Measurements from ENCODE around the gene ATP13A4.
"Not testable (repeated sequence)": the region's sequence is repeated elsewhere in the genome, so short reads cannot be mapped to it uniquely, and the experiment has no call there.

Gene ATP13A4

GRCh38 chr3:193560870-193561269, 6.2 kb upstream of the ATP13A4 start:
- no peak for DNase-seq (ENCODE audit: low read depth in 1 of 2, low spot score in 1 of 2)

GRCh38 chr3:193560091-193560490, 5.4 kb upstream of the ATP13A4 start:
- no peak for DNase-seq (ENCODE audit: low read depth in 1 of 2, low spot score in 1 of 2)

GRCh38 chr3:193559100-193559499, 4.4 kb upstream of the ATP13A4 start:
- no peak for DNase-seq (ENCODE audit: low read depth in 1 of 2, low spot score in 1 of 2)

- no peak for DNase-seq (ENCODE audit: low read depth in 1 of 2, low spot score in 1 of 2)
Observed at GRCh38 chr3:193556841-193557240, 2.1 kb upstream of the ATP13A4 start.

GRCh38 chr3:193553586-193553985, 1.1 kb downstream of the ATP13A4 start:
- DNase-seq (ENCODE audit: low read depth in 1 of 2, low spot score in 1 of 2), result no peak

- DNase-seq (ENCODE audit: low read depth in 1 of 2, low spot score in 1 of 2), result no peak
Observed at GRCh38 chr3:193552923-193553322, 1.8 kb downstream of the ATP13A4 start.

GRCh38 chr3:193548406-193548805, 6.3 kb downstream of the ATP13A4 start:
- no peak for DNase-seq (ENCODE audit: low read depth in 1 of 2, low spot score in 1 of 2)

- DNase-seq (ENCODE audit: low read depth in 1 of 2, low spot score in 1 of 2), result no peak
Observed at GRCh38 chr3:193546129-193546528, 8.6 kb downstream of the ATP13A4 start.

GRCh38 chr3:193545304-193545703, 9.4 kb downstream of the ATP13A4 start:
- DNase-seq (ENCODE audit: low read depth in 1 of 2, low spot score in 1 of 2), result no peak

GRCh38 chr3:193544289-193544688, 10.4 kb downstream of the ATP13A4 start:
- DNase-seq (ENCODE audit: low read depth in 1 of 2, low spot score in 1 of 2), result no peak

- DNase-seq (ENCODE audit: low read depth in 1 of 2, low spot score in 1 of 2), result no peak
Observed at GRCh38 chr3:193530231-193531165, 24.2 kb downstream of the ATP13A4 start.

- not testable (repeated sequence) for DNase-seq (ENCODE audit: low read depth in 1 of 2, low spot score in 1 of 2)
Observed at GRCh38 chr3:193526085-193526484, 28.6 kb downstream of the ATP13A4 start.

- DNase-seq (ENCODE audit: low read depth in 1 of 2, low spot score in 1 of 2), result no peak
Observed at GRCh38 chr3:193522473-193522872, 32.2 kb downstream of the ATP13A4 start.

GRCh38 chr3:193520738-193521137, 34.0 kb downstream of the ATP13A4 start:
- no peak for DNase-seq (ENCODE audit: low read depth in 1 of 2, low spot score in 1 of 2)

GRCh38 chr3:193515966-193516365, 38.7 kb downstream of the ATP13A4 start:
- DNase-seq (ENCODE audit: low read depth in 1 of 2, low spot score in 1 of 2), result no peak

GRCh38 chr3:193510154-193510553, 44.5 kb downstream of the ATP13A4 start:
- DNase-seq (ENCODE audit: low read depth in 1 of 2, low spot score in 1 of 2), result no peak

GRCh38 chr3:193509103-193509965, 45.4 kb downstream of the ATP13A4 start:
- no peak for DNase-seq (ENCODE audit: low read depth in 1 of 2, low spot score in 1 of 2)

- no peak for DNase-seq (ENCODE audit: low read depth in 1 of 2, low spot score in 1 of 2)
Observed at GRCh38 chr3:193508108-193508507, 46.6 kb downstream of the ATP13A4 start.

- DNase-seq (ENCODE audit: low read depth in 1 of 2, low spot score in 1 of 2), result no peak
Observed at GRCh38 chr3:193507566-193507965, 47.1 kb downstream of the ATP13A4 start.

GRCh38 chr3:193506921-193507320, 47.8 kb downstream of the ATP13A4 start:
- DNase-seq (ENCODE audit: low read depth in 1 of 2, low spot score in 1 of 2), result no peak

- no peak for DNase-seq (ENCODE audit: low read depth in 1 of 2, low spot score in 1 of 2)
Observed at GRCh38 chr3:193502871-193503270, 51.8 kb downstream of the ATP13A4 start.

Data from stimulated activated CD4-positive, alpha-beta T cell treated with anti-CD3 and anti-CD28 coated beads, Interleukin-15, amount 100 ng/mL, for 1 hour (primary cell).